Breast epithelium (tissue), 4 donors: ENCODE measurements around the gene POTEF. TPM values are rescaled to one million over a fixed set of nuclear protein-coding genes. Genes with fewer than 3 reads are reported as not detected.
"Not testable (repeated sequence)": the region's sequence is repeated elsewhere in the genome, so short reads cannot be mapped to it uniquely, and the experiment has no call there.

Experiments used
- DNase-seq, 2 donors: peaks; one replicate each; pipeline ENCODE4 v3.0.0-alpha.2; 2019; ENCODE audit warnings: low spot score in 2 of 2
- H3K27ac ChIP-seq, 2 donors: fragments of 200-600 bp; sonication (generic) in 1 of 2; one replicate each; pipeline ENCODE4 v1.5.1; 2016 to 2019; ENCODE audit warnings: mild to moderate bottlenecking in 1 of 2
- H3K27me3 ChIP-seq, 2 donors: fragments of 200-600 bp; sonication (generic) in 1 of 2; one replicate each; pipeline versions ENCODE4 v1.5.1 to v1.6.0; 2017 to 2019; ENCODE audit warnings: control low read depth in 1 of 2, mild to moderate bottlenecking in 1 of 2
- H3K36me3 ChIP-seq: fragments of 200-600 bp; one replicate; pipeline ENCODE4 v1.5.1; 2019
- H3K4me1 ChIP-seq, 2 donors: fragments of 200-600 bp; sonication (generic); one replicate each; pipeline ENCODE4 v1.5.1; 2016 to 2019; ENCODE audit warnings: control low read depth in 1 of 2
- H3K4me3 ChIP-seq, 3 donors: fragments of 200-600 bp; sonication (generic); 1 replicate in 2 of 3; 2 replicates in 1 of 3; pipeline ENCODE4 v1.5.1; 2016 to 2019; ENCODE audit warnings: mild to moderate bottlenecking in 3 of 3, moderate library complexity in 2 of 3
- H3K9me3 ChIP-seq, 2 donors: fragments of 200-600 bp; sonication (generic) in 1 of 2; one replicate each; pipeline ENCODE4 v1.5.1; 2016 to 2019; ENCODE audit warnings: control low read depth in 1 of 2
- CTCF ChIP-seq, 3 donors: fragments of 450-650 bp; IDR thresholded peaks; one replicate each; pipeline ENCODE4 v1.5.1; 2016 to 2017; ENCODE audit warnings: antibody characterized with exemption in 3 of 3, mild to moderate bottlenecking in 3 of 3, moderate library complexity in 3 of 3
- intact Hi-C: fragments of 100-400 bp; cut with DNase I; formaldehyde crosslinking; loops from one replicate; pipeline ENCODE4 v1.15.1; 2023; ENCODE audit warnings: low total_unique reads
- total RNA-seq, 3 donors: library from RNA; depleted of rRNA; stranded (reverse); fragments of >200 nt; gene quantifications; one replicate each; pipeline ENCODE4 v1.1.0, GENCODE V29; 2016

Gene POTEF
- total RNA-seq, 3 donors from 2014 or later, result 3.3 to 4.2 TPM; not detected in 1

- TF ChIP-seq CTCF (IDR thresholded peaks at IDR 0.05), result no peak
- Histone ChIP-seq H3K36me3 (no peaks in the 10 kb centered on the region), H3K4me1 (no peaks in the 10 kb centered on the region), H3K4me3 (no peak overlapping the region), H3K27ac (no peak overlapping the region), H3K27me3 (no peaks in the 10 kb centered on the region), H3K9me3 (no peaks in the 10 kb centered on the region)
- intact Hi-C loops, result no loop called here
- no peak for DNase-seq
Observed at GRCh38 chr2:130150181-130151144, 21.4 kb upstream of the POTEF start.

GRCh38 chr2:130148515-130148914 is 19.5 kb upstream of the POTEF start:
- H3K36me3 ChIP-seq, intact Hi-C loops, H3K4me3 ChIP-seq, H3K27ac ChIP-seq, H3K27me3 ChIP-seq, DNase-seq, H3K9me3 ChIP-seq, H3K4me1 ChIP-seq: not testable (repeated sequence)

GRCh38 chr2:130145006-130145414 is 16.0 kb upstream of the POTEF start, which contains the start of gene CCDC74B:
Gene CCDC74B (minus strand): TSS chr2:130145112. CDS start chr2:130144996, 116 bp downstream.
- H3K27me3 ChIP-seq, H3K4me1 ChIP-seq, H3K36me3 ChIP-seq, H3K9me3 ChIP-seq, intact Hi-C loops, H3K27ac ChIP-seq: not testable (repeated sequence)
- peak within 1 kb of the TSS; percentile 23 to 57 (median 44) for H3K4me3 ChIP-seq
- peak in 1 of 2 donors; percentile 21 for DNase-seq

- H3K9me3 ChIP-seq, H3K36me3 ChIP-seq, H3K27me3 ChIP-seq, H3K27ac ChIP-seq, intact Hi-C loops, H3K4me1 ChIP-seq: not testable (repeated sequence)
- peak overlapping the region in 2 of 3 donors; percentile 44 to 57 for H3K4me3 ChIP-seq
- peak in 1 of 2 donors; percentile 4 for DNase-seq
Observed at GRCh38 chr2:130143266-130144039, 14.4 kb upstream of the POTEF start.

GRCh38 chr2:130142396-130143265 is 13.6 kb upstream of the POTEF start:
- intact Hi-C loops, H3K27ac ChIP-seq, H3K27me3 ChIP-seq, H3K9me3 ChIP-seq, H3K4me3 ChIP-seq, H3K36me3 ChIP-seq, H3K4me1 ChIP-seq: not testable (repeated sequence)
- DNase-seq, result peak in 1 of 2 donors; percentile 7

- H3K4me1 ChIP-seq, H3K4me3 ChIP-seq, intact Hi-C loops, H3K27me3 ChIP-seq, H3K36me3 ChIP-seq, H3K27ac ChIP-seq, DNase-seq, H3K9me3 ChIP-seq: not testable (repeated sequence)
Observed at GRCh38 chr2:130141645-130142370, 12.8 kb upstream of the POTEF start.

GRCh38 chr2:130141002-130141401 is 12.0 kb upstream of the POTEF start:
- H3K36me3 ChIP-seq, DNase-seq, H3K4me3 ChIP-seq, intact Hi-C loops, H3K9me3 ChIP-seq, H3K27me3 ChIP-seq, H3K4me1 ChIP-seq, H3K27ac ChIP-seq: not testable (repeated sequence)

- H3K4me1 ChIP-seq, H3K9me3 ChIP-seq, intact Hi-C loops, DNase-seq, H3K27me3 ChIP-seq, H3K27ac ChIP-seq, H3K4me3 ChIP-seq, H3K36me3 ChIP-seq: not testable (repeated sequence)
Observed at GRCh38 chr2:130140516-130140915, 11.5 kb upstream of the POTEF start.

GRCh38 chr2:130139331-130140280 is 10.6 kb upstream of the POTEF start:
- intact Hi-C loops, H3K4me1 ChIP-seq, H3K36me3 ChIP-seq, H3K27me3 ChIP-seq, DNase-seq, H3K4me3 ChIP-seq, H3K27ac ChIP-seq, H3K9me3 ChIP-seq: not testable (repeated sequence)

GRCh38 chr2:130138841-130139251 is 9.8 kb upstream of the POTEF start:
- H3K27me3 ChIP-seq, H3K36me3 ChIP-seq, H3K9me3 ChIP-seq, H3K4me3 ChIP-seq, intact Hi-C loops, H3K4me1 ChIP-seq, H3K27ac ChIP-seq: not testable (repeated sequence)
- DNase-seq, result peak in 1 of 2 donors; percentile 42
